MCF 10A (cell line): ENCODE results near the gene MMS19. TPM values are rescaled to one million over a fixed set of nuclear protein-coding genes. Genes with fewer than 3 reads are reported as not detected.

ENCODE experiments used
- BruUV-seq: library from RNA; stranded (reverse); fragments of 400-500 nt; replicated peaks from 2 replicates; lab custom pipeline; 2021; lab: Mats Ljungman, UMichigan
- CTCF ChIA-PET: fragments of 300-600 bp; sonication (Branson Sonifier 250); formaldehyde crosslinking; extraction: SDS; loops from one replicate; lab custom pipeline; 2021; ENCODE audit warnings: antibody characterized with exemption, inconsistent platforms; lab: Yijun Ruan, JAX
- POLR2A ChIA-PET: fragments of 300-600, 350-650 bp; sonication (Branson Sonifier 250); formaldehyde crosslinking; extraction: SDS; loops from one replicate; lab custom pipeline; 2020; ENCODE audit warnings: antibody characterized with exemption, inconsistent platforms; lab: Yijun Ruan, JAX
- DNase-seq: peaks from one replicate; pipeline ENCODE4 v3.0.0-alpha.2; 2018; ENCODE audit not compliant: unreplicated experiment
- H3K27ac Mint-ChIP-seq: one replicate; pipeline ENCODE4 v1.8.0; 2022; ENCODE audit warnings: mild to moderate bottlenecking, low read depth, mixed read lengths; ENCODE audit not compliant: unreplicated experiment
- H3K27me3 Mint-ChIP-seq: one replicate; pipeline ENCODE4 v1.8.0; 2022; ENCODE audit warnings: mixed read lengths; ENCODE audit not compliant: insufficient read depth, unreplicated experiment
- H3K36me3 Mint-ChIP-seq: one replicate; pipeline ENCODE4 v1.8.0; 2022; ENCODE audit warnings: mild to moderate bottlenecking, moderate library complexity, mixed read lengths; ENCODE audit not compliant: insufficient read depth, unreplicated experiment
- H3K4me1 Mint-ChIP-seq: one replicate; pipeline ENCODE4 v1.8.0; 2022; ENCODE audit warnings: mixed read lengths; ENCODE audit not compliant: insufficient read depth, unreplicated experiment
- H3K4me3 Mint-ChIP-seq: one replicate; pipeline ENCODE4 v1.8.0; 2022; ENCODE audit warnings: mild to moderate bottlenecking, moderate library complexity, mixed read lengths; ENCODE audit not compliant: unreplicated experiment
- H3K9me3 Mint-ChIP-seq: one replicate; pipeline ENCODE4 v1.8.0; 2022; ENCODE audit warnings: mixed read lengths; ENCODE audit not compliant: unreplicated experiment
- CTCF ChIP-seq: fragments of 200-600 bp; IDR thresholded peaks from one replicate; pipeline ENCODE4 v1.8.0; 2022; ENCODE audit warnings: antibody characterized with exemption, mild to moderate bottlenecking; ENCODE audit not compliant: unreplicated experiment
- intact Hi-C: fragments of 100-400 bp; cut with micrococcal nuclease; formaldehyde crosslinking; loops from 2 replicates; pipeline ENCODE4 v1.14.1; 2022
- total RNA-seq: library from RNA; stranded (reverse); gene quantifications from 2 replicates; pipeline ENCODE4 v1.2.3, GENCODE V29; 2022

The MMS19 gene
- total RNA-seq, 1 experiment from 2014 or later: 67.0 TPM

DNA sequence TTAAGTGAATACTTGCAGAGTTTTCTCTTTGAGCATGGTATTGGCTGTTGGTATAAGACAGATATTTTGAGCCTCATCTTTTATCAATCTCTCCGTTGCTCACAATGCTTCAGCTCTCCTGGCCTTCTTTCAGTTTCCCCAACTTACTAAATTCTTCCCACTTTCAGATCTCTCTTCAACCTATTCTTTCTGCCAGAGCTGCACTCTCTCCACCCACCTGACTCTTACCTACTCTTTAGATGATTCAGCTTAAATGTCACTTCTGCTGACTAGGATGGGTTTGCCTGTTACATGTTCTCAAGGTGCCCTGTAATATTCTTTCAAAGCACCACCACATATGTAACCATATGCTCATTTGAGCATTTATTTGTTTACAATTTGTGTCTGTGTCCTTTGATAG lies 54.0 kb downstream of the MMS19 start:
- no peak for DNase-seq
- no peaks in the 10 kb centered on the region for H3K9me3 Mint-ChIP-seq
- CTCF ChIA-PET: interaction anchor here (0.6 to 2.1 kb wide), 6 partner anchors 16 to 168 kb away, joined by 3 to 9 read pairs (median 4); no protein-coding TSS in a partner anchor
- H3K4me3 Mint-ChIP-seq: peak overlapping the region; percentile 99
- H3K36me3 Mint-ChIP-seq: peaks cover 39% of the 10 kb centered on the region
- BruUV-seq: no TSS peak
- no peaks in the 10 kb centered on the region for H3K27me3 Mint-ChIP-seq
- intact Hi-C loops: loop anchor here (10.0 kb wide), 1 partner anchor 51 kb away; the partner anchor contains the start of genes MMS19 and UBTD1
- POLR2A ChIA-PET: interaction anchor here (1.2 to 3.7 kb wide), 10 partner anchors 8 to 243 kb away, joined by 3 to 34 read pairs (median 6); partner anchors contain the start of genes AVPI1 and RRP12
- H3K27ac Mint-ChIP-seq: no peak overlapping the region
- no peak for TF ChIP-seq CTCF
- peaks cover 17% of the 10 kb centered on the region for H3K4me1 Mint-ChIP-seq

DNA sequence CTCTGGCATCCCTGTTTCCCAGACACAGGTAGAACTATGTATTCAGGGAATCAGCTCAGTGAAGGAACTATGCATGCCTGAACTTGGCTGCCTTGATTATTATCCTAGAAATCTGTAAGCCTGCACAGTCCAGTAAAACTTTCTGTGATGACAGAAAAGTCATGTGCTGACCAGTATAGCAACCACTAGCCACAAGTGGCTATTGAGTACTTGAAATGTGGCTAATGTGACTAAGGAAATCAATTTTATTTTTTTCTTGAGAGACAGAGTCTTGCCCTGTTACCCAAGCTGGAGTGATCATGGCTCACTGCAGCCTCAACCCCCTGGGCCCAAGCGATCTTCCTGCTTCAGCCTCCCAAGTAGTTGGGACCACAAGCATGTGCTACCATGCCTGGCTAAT lies 55.9 kb downstream of the MMS19 start:
- BruUV-seq: no TSS peak
- Mint-ChIP-seq H3K36me3 (peaks cover 59% of the 10 kb centered on the region), H3K4me3 (no peak overlapping the region), H3K4me1 (peaks cover 11% of the 10 kb centered on the region), H3K9me3 (no peaks in the 10 kb centered on the region), H3K27ac (no peak overlapping the region), H3K27me3 (no peaks in the 10 kb centered on the region)
- no peak for DNase-seq
- ChIA-PET CTCF (interaction anchor here (0.6 to 2.1 kb wide), 4 partner anchors 11 to 129 kb away, joined by 3 to 6 read pairs (median 4); no protein-coding TSS in a partner anchor), POLR2A (interaction anchor here (1.1 to 3.7 kb wide), 2 partner anchors 14 to 31 kb away, joined by 5 to 34 read pairs; no protein-coding TSS in a partner anchor)
- intact Hi-C loops: loop anchor here (10.0 kb wide), 1 partner anchor 53 kb away; the partner anchor contains the start of genes MMS19 and UBTD1
- TF ChIP-seq CTCF: no peak

DNA sequence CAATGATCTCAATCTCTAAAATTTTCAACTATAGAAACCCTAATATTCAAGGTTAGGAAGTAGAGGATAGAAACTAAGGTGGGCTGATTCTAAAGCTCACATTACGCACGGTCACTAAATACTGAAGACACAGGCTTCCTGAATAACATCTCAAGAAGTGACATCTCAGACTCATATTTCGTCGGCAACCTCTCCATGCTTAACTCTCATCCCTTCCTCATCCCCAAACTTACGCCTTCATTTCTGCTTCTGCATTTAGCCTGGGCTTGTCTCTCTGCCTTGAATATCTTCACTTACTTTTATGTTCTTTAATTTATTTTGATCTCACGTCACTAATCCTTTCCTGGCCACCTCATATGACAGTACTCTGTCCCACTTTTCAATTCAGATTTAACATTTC lies 63.0 kb downstream of the MMS19 start:
- no peak for DNase-seq
- Mint-ChIP-seq H3K36me3 (peaks cover 83% of the 10 kb centered on the region), H3K4me3 (no peak overlapping the region), H3K27ac (peak overlapping the region; percentile 25), H3K27me3 (no peaks in the 10 kb centered on the region), H3K9me3 (no peaks in the 10 kb centered on the region), H3K4me1 (no peaks in the 10 kb centered on the region)
- no peak for TF ChIP-seq CTCF
- BruUV-seq: no TSS peak
- ChIA-PET CTCF (no interaction called here), POLR2A (interaction anchor here (1.1 to 2.6 kb wide), 2 partner anchors 9 to 12 kb away, joined by 3 to 15 read pairs; partner anchors contain the start of genes EXOSC1 and ZDHHC16)
- intact Hi-C loops: no loop called here

GRCh38 chr10:97434557-97434956 lies 63.7 kb downstream of the MMS19 start:
- no peak overlapping the region for H3K27ac Mint-ChIP-seq
- DNase-seq: no peak
- POLR2A ChIA-PET: interaction anchor here (1.1 to 2.6 kb wide), 2 partner anchors 10 to 11 kb away, joined by 3 to 15 read pairs; partner anchors contain the start of genes EXOSC1 and ZDHHC16

More at GRCh38 chr10:97434557-97434956, 63.7 kb downstream of the MMS19 start:
- no peak for TF ChIP-seq CTCF
- intact Hi-C loops: no loop called here
- CTCF ChIA-PET: interaction anchor here (1.0 kb wide), 1 partner anchor 27 kb away, joined by 5 read pairs; no protein-coding TSS in a partner anchor
- Mint-ChIP-seq H3K36me3 (peaks cover 84% of the 10 kb centered on the region), H3K4me3 (no peak overlapping the region), H3K4me1 (no peaks in the 10 kb centered on the region), H3K9me3 (no peaks in the 10 kb centered on the region), H3K27me3 (no peaks in the 10 kb centered on the region)
- no TSS peak for BruUV-seq
